ENCODE measurements around the gene PNCK. TPM values are rescaled to one million over a fixed set of nuclear protein-coding genes. Genes with fewer than 3 reads are reported as not detected.
A peak's percentile ranks its signal among the peaks of the same experiment; 100 is the strongest.

The PNCK gene
- polyA plus RNA-seq, 3 donors = not detected

GRCh38 chrX:153702336-153703035 lies 28.9 kb upstream of the PNCK start:
- peaks cover 48% of the 10 kb centered on the region for H4K20me1 ChIP-seq (ENCODE audit: insufficient read depth, low read length)
- H3K9me3 ChIP-seq (replicated peaks in 1 of 2; ENCODE audit: control insufficient read depth in 1 of 2, insufficient read depth in 1 of 2, low read length in 2 of 2) = no peaks in the 10 kb centered on the region
- H3K36me3 ChIP-seq (replicated peaks in 1 of 2; ENCODE audit: control insufficient read depth in 1 of 2, insufficient read depth in 2 of 2, low read length in 2 of 2) = peaks cover 61 to 66% of the 10 kb centered on the region in 2 donors
- H3K27me3 Mint-ChIP-seq (ENCODE audit: low read depth in 3 of 3) = peaks cover 0 to 13% (median 0%) of the 10 kb centered on the region in 3 donors
- H3K4me2 ChIP-seq (replicated peaks; ENCODE audit: extremely low read depth, low read length, poor library complexity, severe bottlenecking) = no peak overlapping the region
- H2AFZ ChIP-seq (ENCODE audit: insufficient read depth, low read depth, low read length, poor library complexity, severe bottlenecking) = no peak overlapping the region
- H3K36me3 Mint-ChIP-seq = peaks cover 54 to 77% of the 10 kb centered on the region in 2 donors
- H3K4me1 ChIP-seq (ENCODE audit: control insufficient read depth in 1 of 2, insufficient read depth in 2 of 2, low read length in 2 of 2) = no peaks in the 10 kb centered on the region
- H3K27ac Mint-ChIP-seq = no peak overlapping the region
- H3K4me3 Mint-ChIP-seq = no peak overlapping the region
- H3K4me3 ChIP-seq (replicated peaks in 1 of 3; ENCODE audit: low read depth in 2 of 3, low read length in 3 of 3) = no peak overlapping the region
- no peak for DNase-seq
- H3K27ac ChIP-seq (ENCODE audit: low read depth in 1 of 2, low read length in 2 of 2) = no peak overlapping the region
- H3K4me1 Mint-ChIP-seq = no peaks in the 10 kb centered on the region
- H3K9me3 Mint-ChIP-seq = peaks cover 0 to 3% (median 0%) of the 10 kb centered on the region in 7 donors
- no peaks in the 10 kb centered on the region for H3K27me3 ChIP-seq (ENCODE audit: control insufficient read depth in 2 of 2, insufficient read depth in 2 of 2, low read length in 2 of 2)
- 98% methylated on average over 11 of the region's 23 CpGs for WGBS (ENCODE audit: insufficient coverage)
- no peak for TF ChIP-seq CTCF (IDR thresholded peaks at IDR 0.05)
- intact Hi-C loops (cut with micrococcal nuclease) = no loop called here
- H3K9ac ChIP-seq (ENCODE audit: insufficient read depth, low read length, poor library complexity, severe bottlenecking) = no peak overlapping the region
- H3K79me2 ChIP-seq (ENCODE audit: insufficient read depth, low read length) = no peaks in the 10 kb centered on the region

GRCh38 chrX:153701706-153702105 lies 28.1 kb upstream of the PNCK start:
- Mint-ChIP-seq H3K27me3 (ENCODE audit: low read depth in 3 of 3) (peaks cover 0 to 16% (median 0%) of the 10 kb centered on the region in 3 donors), H3K27ac (peak overlapping the region in 1 of 7 donors; percentile 18), H3K4me1 (no peaks in the 10 kb centered on the region), H3K9me3 (peaks cover 0 to 3% (median 0%) of the 10 kb centered on the region in 7 donors), H3K4me3 (no peak overlapping the region), H3K36me3 (peaks cover 56 to 82% of the 10 kb centered on the region in 2 donors)
- intact Hi-C loops (cut with micrococcal nuclease) = no loop called here
- Histone ChIP-seq H3K4me2 (replicated peaks; ENCODE audit: extremely low read depth, low read length, poor library complexity, severe bottlenecking) (no peak overlapping the region), H3K4me3 (replicated peaks in 1 of 3; ENCODE audit: low read depth in 2 of 3, low read length in 3 of 3) (no peak overlapping the region), H3K9ac (ENCODE audit: insufficient read depth, low read length, poor library complexity, severe bottlenecking) (no peak overlapping the region), H4K20me1 (ENCODE audit: insufficient read depth, low read length) (peaks cover 40% of the 10 kb centered on the region), H3K27ac (ENCODE audit: low read depth in 1 of 2, low read length in 2 of 2) (no peak overlapping the region), H2AFZ (ENCODE audit: insufficient read depth, low read depth, low read length, poor library complexity, severe bottlenecking) (no peak overlapping the region), H3K4me1 (ENCODE audit: control insufficient read depth in 1 of 2, insufficient read depth in 2 of 2, low read length in 2 of 2) (no peaks in the 10 kb centered on the region), H3K9me3 (replicated peaks in 1 of 2; ENCODE audit: control insufficient read depth in 1 of 2, insufficient read depth in 1 of 2, low read length in 2 of 2) (no peaks in the 10 kb centered on the region), H3K27me3 (ENCODE audit: control insufficient read depth in 2 of 2, insufficient read depth in 2 of 2, low read length in 2 of 2) (no peaks in the 10 kb centered on the region), H3K36me3 (replicated peaks in 1 of 2; ENCODE audit: control insufficient read depth in 1 of 2, insufficient read depth in 2 of 2, low read length in 2 of 2) (peaks cover 59 to 71% of the 10 kb centered on the region in 2 donors), H3K79me2 (ENCODE audit: insufficient read depth, low read length) (no peaks in the 10 kb centered on the region)
- no peak for DNase-seq
- WGBS (ENCODE audit: insufficient coverage) = 100% methylated on average over 1 of the region's 12 CpGs
- no peak for TF ChIP-seq CTCF (IDR thresholded peaks at IDR 0.05)
